HepG2 (cell line): Measurements from ENCODE around the gene PPP1R15B. TPM values are rescaled to one million over a fixed set of nuclear protein-coding genes. Genes with fewer than 3 reads are reported as not detected.
A peak's percentile ranks its signal among the peaks of the same experiment; 100 is the strongest.

ENCODE experiments used
- GFI1 ChIP-seq: sonication (generic); formaldehyde crosslinking; IDR thresholded peaks from 2 replicates; pipeline ENCODE4 v1.5.0; 2020; ENCODE audit warnings: missing genetic modification reagents, mild to moderate bottlenecking, borderline replicate concordance
- JARID2 ChIP-seq: sonication (generic); formaldehyde crosslinking; IDR thresholded peaks from 2 replicates; pipeline ENCODE4 v1.8.1; 2023; ENCODE audit warnings: missing genetic modification reagents, inconsistent platforms; ENCODE audit not compliant: insufficient replicate concordance
- JUN ChIP-seq: sonication (generic); formaldehyde crosslinking; IDR thresholded peaks from 2 replicates; pipeline ENCODE4 v1.4.0; 2020; ENCODE audit warnings: mild to moderate bottlenecking, missing genetic modification reagents
- KDM2A ChIP-seq: sonication (generic); formaldehyde crosslinking; IDR thresholded peaks from 2 replicates; pipeline ENCODE4 v1.4.0; 2020; ENCODE audit warnings: low read depth, missing genetic modification reagents, borderline replicate concordance
- KIAA2018 ChIP-seq: sonication (generic); formaldehyde crosslinking; IDR thresholded peaks from 2 replicates; pipeline ENCODE4 v1.5.0; 2020; ENCODE audit warnings: mild to moderate bottlenecking, missing genetic modification reagents, borderline replicate concordance
- KLF15 ChIP-seq: sonication (generic); formaldehyde crosslinking; IDR thresholded peaks from 2 replicates; pipeline ENCODE4 v1.8.1; 2023; ENCODE audit warnings: borderline replicate concordance, mild to moderate bottlenecking, inconsistent platforms, missing genetic modification reagents, mixed read lengths
- SNAPC5 ChIP-seq: sonication (generic); formaldehyde crosslinking; IDR thresholded peaks from 2 replicates; pipeline ENCODE4 v1.8.1; 2023; ENCODE audit warnings: mild to moderate bottlenecking, missing genetic modification reagents, borderline replicate concordance
- TGIF2 ChIP-seq: IDR thresholded peaks from 2 replicates; pipeline ENCODE4 v1.6.1; 2016; ENCODE audit warnings: control low read depth, missing compliant biosample characterization
- TRAFD1 ChIP-seq: sonication (generic); formaldehyde crosslinking; IDR thresholded peaks from 2 replicates; pipeline ENCODE4 v1.5.1; 2020; ENCODE audit warnings: missing genetic modification reagents, mild to moderate bottlenecking, borderline replicate concordance
- ZFP41 ChIP-seq: sonication (generic); formaldehyde crosslinking; IDR thresholded peaks from 2 replicates; pipeline ENCODE4 v1.4.0; 2020; ENCODE audit warnings: mild to moderate bottlenecking, missing genetic modification reagents, borderline replicate concordance
- ZFP91 ChIP-seq: sonication (generic); formaldehyde crosslinking; IDR thresholded peaks from 2 replicates; pipeline ENCODE4 v1.9.0; 2022; ENCODE audit warnings: missing genetic modification reagents, mild to moderate bottlenecking, borderline replicate concordance
- ZNF10 ChIP-seq: sonication (generic); formaldehyde crosslinking; IDR thresholded peaks from 2 replicates; pipeline ENCODE4 v1.4.0; 2020; ENCODE audit warnings: mild to moderate bottlenecking, low read depth, missing genetic modification reagents, borderline replicate concordance
- ZNF562 ChIP-seq: sonication (generic); formaldehyde crosslinking; IDR thresholded peaks from 2 replicates; pipeline ENCODE4 v1.8.0; 2022; ENCODE audit warnings: missing genetic modification reagents, borderline replicate concordance
- ZNF616 ChIP-seq: sonication (generic); formaldehyde crosslinking; IDR thresholded peaks from 2 replicates; pipeline ENCODE4 v1.5.0; 2020; ENCODE audit warnings: low read depth, mild to moderate bottlenecking, missing genetic modification reagents
- ZNF724P ChIP-seq: sonication (generic); formaldehyde crosslinking; IDR thresholded peaks from 2 replicates; pipeline ENCODE4 v1.8.0; 2022; ENCODE audit warnings: missing genetic modification reagents, borderline replicate concordance
- polyA plus RNA-seq, 8 experiments: library from polyadenylated mRNA; depleted of rRNA in 3 of 8; stranded (reverse) in 7 of 8; unstranded in 1 of 8; fragments of >200 nt; fragmentation: Illumina TruSeq in 4 of 8; extraction: Trizol in 4 of 8; gene quantifications; 2 replicates each; pipeline versions ENCODE4 v1.2.1 to v1.2.3, GENCODE V29; 2011 to 2016; ENCODE audit warnings: low read depth in 4 of 8, missing spikeins in 1 of 8, mixed read lengths in 1 of 8; ENCODE audit not compliant: insufficient read depth in 1 of 8
- total RNA-seq, 5 experiments: library from RNA; depleted of rRNA; stranded (reverse); fragments of >200 nt; fragmentation: Illumina TruSeq; extraction: Trizol; gene quantifications; 2 replicates each; pipeline ENCODE4 v1.2.3, GENCODE V29; 2016; ENCODE audit warnings: low read depth in 1 of 5

Gene PPP1R15B
- total and polyA plus RNA-seq, 2 of the 13 experiments (the other 11 are each of a cell fraction or from before 2014, with no cell fraction given): 13.4 to 23.8 TPM

GRCh38 chr1:204376919-204377799 lies 34.5 kb downstream of the PPP1R15B start (continued):
- TF ChIP-seq KIAA2018 (CRISPR knock-in tag) (no peak), JUN (CRISPR knock-in tag) (0 out of 2 replicates have a peak, but pooled peaks have one; percentile 29), TRAFD1 (no peak), ZFP91 (CRISPR knock-in tag) (peak; percentile 16; the same call in 1 of the 2 replicates), GFI1 (CRISPR knock-in tag) (0 out of 2 replicates have a peak, but pooled peaks have one; percentile 16), KLF15 (CRISPR knock-in tag) (no peak), ZFP41 (CRISPR knock-in tag) (peak; percentile 57; the same call in 1 of the 2 replicates), JARID2 (no peak), ZNF616 (CRISPR knock-in tag) (0 out of 2 replicates have a peak, but pooled peaks have one; percentile 15), ZNF724P (CRISPR knock-in tag) (peak; percentile 77), KDM2A (CRISPR knock-in tag) (peak; percentile 35; the same call in 1 of the 2 replicates), ZNF562 (CRISPR knock-in tag) (no peak), TGIF2 (CRISPR knock-in tag) (0 out of 2 replicates have a peak, but pooled peaks have one; percentile 4), ZNF10 (CRISPR knock-in tag) (no peak), SNAPC5 (CRISPR knock-in tag) (no peak)
